T-helper 1 cell treated with Interleukin-12 subunit alpha and Interleukin-12 subunit beta and Interleukin-4 antibody, amounts not matched to agents 30 ng/mL and 1 ng/mL, for 36 hours (primary cell): ENCODE data around the gene FAM9B. TPM values are rescaled to one million over a fixed set of nuclear protein-coding genes. Genes with fewer than 3 reads are reported as not detected.

Experiments
- intact Hi-C: fragments of 100-400 bp; cut with micrococcal nuclease; formaldehyde crosslinking; loops from one replicate; pipeline ENCODE4 v1.15.1; 2024
- total RNA-seq: library from RNA; stranded (reverse); gene quantifications from 2 replicates; pipeline ENCODE4 v1.2.3, GENCODE V29; 2022

Gene FAM9B
- total RNA-seq, 1 donor from 2014 or later = not detected

- intact Hi-C loops = no loop called here
Measured at GRCh38 chrX:8980756-8981155, 53.2 kb downstream of the FAM9B start.

Other genes starting within 250 kb of the FAM9B start
- gene FAM9A, start 232.7 kb downstream of the FAM9B start, total RNA-seq = not detected in 2 replicates